IPS-11a (cell line): ENCODE results near the gene TBC1D22A.

Experiments used
- H3K4me3 ChIP-seq: one replicate; pipeline ENCODE4 v1.5.1; 2013; ENCODE audit warnings: low read depth, low read length, control low read depth

TBC1D22A gene

DNA sequence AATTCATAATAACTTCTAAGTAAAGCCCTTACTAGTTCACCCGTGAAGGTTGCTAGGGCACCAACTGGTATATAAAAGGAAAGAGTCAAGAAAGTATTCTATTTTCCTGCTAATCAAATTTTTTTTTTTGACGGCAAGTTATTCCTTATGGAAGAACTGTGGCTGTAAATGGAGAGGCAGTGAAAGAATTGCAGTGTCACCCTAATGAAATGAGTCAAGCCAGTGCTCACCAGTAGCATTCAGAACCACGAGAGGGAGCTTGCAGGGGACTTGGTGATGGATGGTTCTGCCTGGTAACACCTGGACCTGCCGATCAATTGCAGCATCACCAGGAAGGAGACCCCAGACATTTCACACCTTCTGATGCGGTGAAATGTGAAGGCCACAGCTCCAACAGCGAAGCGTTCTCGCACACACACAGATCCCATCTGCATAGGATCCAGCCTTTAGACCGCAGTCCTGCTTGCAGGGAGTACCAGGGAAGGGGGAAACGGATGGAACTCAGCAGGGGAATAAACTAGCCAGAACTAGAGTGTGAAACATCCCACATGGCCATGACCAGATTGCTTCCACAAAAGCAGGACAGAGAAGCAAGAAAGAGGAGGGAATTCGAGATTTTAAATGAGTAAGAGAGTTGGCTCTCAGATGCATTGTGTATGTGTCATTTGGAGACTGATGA lies 326.2 kb downstream of the TBC1D22A start:
- no peak overlapping the region for H3K4me3 ChIP-seq

DNA sequence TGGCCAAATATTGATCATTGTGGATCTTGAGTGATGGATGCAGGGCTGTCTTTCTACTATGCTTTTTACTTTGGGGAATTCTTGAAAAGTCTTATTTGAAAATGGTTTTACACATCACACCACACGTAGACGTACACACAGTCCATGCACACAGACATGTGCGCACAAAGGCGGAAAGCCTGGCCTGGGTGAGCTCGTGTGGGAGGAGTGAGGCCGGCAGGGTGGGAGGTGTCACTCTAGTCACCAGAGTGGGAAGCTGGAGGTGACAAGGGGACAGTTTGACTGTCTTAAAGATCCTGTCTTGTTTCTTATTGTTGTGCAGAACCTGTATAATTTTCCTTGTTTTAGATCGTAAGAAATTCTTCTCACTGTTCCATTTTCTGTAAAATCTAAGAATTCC lies 326.9 kb downstream of the TBC1D22A start:
- H3K4me3 ChIP-seq: no peak overlapping the region

DNA sequence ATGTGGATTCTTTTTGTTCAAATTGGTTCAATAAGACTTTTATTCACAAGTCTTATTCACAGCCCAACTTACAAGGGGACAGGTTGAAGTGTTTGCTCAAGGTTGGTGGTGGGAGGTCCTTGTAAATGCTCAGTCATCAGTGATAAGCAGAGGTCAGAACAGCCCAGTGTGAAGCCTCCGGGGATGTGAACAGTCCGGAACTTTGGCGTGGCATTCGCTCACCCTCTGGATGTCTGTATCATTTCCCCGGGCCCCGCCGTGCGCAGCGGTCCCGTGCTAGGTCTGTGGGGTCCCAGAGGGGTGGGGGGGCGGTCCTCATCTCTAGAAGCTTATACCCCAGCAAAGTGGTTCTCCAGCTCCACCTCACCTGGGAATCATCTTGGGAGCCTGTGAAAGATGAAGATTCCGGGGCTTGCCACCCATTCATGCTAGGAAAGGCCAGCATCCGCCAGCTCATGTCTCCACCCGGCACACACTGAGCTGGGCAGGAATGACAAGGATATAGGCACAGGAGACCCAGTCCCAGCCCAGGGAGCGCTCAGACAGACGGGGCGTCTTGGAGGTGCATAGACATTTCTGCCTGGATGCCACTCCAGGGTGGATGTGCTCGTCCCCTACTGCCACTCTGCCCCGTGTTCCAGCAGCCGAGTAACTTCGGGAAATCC lies 327.5 kb downstream of the TBC1D22A start:
- H3K4me3 ChIP-seq: no peak overlapping the region

GRCh38 chr22:47090591-47091245 lies 328.3 kb downstream of the TBC1D22A start:
- peak overlapping the region; percentile 25 for H3K4me3 ChIP-seq

- no peak overlapping the region for H3K4me3 ChIP-seq
These were observed 328.8 kb downstream of the TBC1D22A start for GRCh38 chr22:47091246-47091651.

DNA sequence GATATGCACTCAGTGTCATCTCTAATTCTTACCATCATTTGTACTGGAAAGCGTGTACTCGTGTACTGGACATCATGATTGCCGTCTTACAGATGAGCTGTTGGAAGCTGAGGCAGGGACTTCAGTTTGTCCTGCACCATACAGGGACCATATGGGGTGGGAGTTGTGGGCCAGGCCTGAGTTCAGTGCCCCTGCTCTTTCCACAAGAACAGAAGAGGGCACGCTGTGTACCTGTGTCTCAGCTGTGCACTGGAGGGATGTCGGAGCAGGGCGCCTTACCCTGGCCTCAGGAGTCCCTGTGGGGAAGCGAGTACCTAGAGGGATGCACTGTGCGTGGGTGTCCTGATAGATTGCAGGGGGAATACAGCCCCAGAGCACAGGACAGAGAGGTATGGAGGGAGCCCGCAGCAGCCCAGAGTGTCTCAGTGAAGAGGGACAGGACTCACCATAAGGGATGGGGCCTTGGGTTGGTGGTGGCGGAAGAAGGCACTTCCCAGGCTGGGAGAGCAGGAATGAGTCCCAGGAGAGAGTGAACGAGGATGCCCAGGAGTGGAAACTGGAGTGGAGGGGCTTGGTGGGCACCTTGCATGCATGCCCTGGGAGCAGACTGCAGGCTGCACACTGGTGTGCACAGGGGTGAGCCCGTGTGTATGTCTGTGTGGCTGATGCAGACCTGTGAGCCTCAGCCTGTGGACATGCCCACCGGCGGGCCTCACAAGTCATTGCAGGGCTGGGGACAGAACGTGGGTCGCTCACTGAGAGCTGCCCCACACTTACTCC lies 329.7 kb downstream of the TBC1D22A start:
- no peak overlapping the region for H3K4me3 ChIP-seq

DNA sequence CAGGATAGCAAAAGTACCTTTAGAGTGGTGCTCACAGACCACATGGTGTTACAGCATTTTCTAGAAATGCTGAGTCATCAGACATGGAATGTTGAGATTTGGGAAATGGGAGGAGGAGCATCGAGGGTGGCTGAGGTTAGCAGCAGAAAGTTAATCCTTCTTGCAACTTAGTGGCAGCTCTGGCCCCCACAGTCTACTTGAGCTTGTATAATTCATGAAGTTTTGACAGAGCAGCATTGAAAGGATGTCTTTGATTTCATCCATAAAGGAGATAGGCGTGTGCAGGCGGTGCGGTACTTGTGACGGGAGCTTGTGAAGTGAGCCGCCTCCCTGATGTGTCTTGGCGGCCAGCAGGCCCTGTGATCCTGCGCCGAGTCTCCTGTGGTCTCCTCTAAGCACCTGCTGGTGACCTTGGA lies 330.5 kb downstream of the TBC1D22A start:
- H3K4me3 ChIP-seq: no peak overlapping the region

DNA sequence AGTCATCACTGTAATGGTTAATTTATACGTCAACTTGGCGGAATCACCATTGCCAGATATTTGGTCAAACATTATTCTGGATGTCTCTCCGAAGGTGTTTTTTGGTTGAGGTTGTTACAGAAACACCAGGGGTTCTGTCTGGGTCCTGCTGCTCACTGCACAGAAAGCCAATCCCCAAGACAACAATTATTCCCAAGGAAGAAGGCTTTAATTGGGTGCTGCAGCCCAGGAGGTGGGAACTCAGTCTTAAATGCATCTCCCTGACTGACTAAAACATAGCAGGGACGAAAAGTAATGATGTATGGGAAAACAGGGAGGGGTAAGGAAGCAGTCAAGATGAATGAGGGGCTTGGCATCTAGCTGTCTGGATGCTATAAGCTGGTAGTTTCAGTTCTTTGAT lies 331.3 kb downstream of the TBC1D22A start:
- H3K4me3 ChIP-seq: no peak overlapping the region

DNA sequence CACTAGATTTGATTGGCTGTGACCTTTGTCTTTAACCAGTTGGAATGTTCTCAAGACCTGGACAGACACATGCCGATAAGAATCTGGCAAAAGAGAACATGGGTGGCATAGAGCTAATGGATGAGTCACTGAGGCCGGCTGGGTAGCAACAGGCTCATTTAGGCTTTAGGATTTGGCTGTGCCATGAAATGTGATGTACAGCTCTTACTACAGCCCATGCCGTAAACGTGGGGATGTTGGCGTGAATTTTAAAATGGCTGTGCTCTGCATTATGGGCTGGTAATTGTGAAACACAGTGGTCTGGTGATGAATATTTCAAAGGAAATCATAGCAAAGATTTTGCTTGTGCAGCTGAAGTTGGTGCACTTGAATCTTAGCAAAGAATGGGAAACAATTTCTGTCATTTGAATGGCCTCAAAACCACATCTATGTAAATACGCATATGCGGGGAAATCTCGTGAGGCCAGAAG lies 332.4 kb downstream of the TBC1D22A start:
- no peak overlapping the region for H3K4me3 ChIP-seq

DNA sequence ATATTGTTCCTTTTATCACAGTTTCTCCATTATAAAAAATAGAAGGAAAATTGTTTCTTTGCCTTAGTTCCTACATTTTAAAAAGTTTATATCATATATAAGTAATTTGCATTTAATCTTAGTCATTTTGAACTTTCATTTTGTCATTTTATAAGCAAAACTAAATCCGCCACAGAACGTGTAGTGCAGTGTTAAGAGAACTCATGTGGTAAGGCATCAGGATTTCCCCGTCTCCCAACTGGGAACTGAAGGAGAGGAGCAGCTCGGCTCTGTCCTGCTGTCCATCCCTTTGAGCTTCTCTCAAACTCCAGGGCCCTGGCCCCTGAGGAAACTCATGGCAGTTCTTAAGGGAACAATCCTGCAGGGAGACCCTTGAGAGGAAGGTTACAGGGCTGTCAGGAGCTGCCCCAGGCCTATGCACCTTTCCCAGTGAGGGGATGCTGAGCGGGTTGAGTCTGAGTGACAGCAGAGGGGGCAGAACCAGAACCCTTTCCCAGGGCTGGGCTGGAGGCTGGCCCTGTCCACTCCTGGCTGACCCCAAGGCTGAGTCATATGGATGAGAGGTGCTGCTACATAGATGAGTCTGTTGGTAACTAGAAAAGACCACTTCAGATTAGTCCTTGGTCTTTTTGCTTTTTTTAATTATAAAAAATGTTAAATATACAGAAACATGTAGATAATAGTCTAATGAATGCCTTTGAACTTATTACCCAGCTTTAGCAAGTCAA lies 333.1 kb downstream of the TBC1D22A start:
- no peak overlapping the region for H3K4me3 ChIP-seq

- no peak overlapping the region for H3K4me3 ChIP-seq
These were observed 335.7 kb downstream of the TBC1D22A start for GRCh38 chr22:47098121-47098520.

GRCh38 chr22:47098554-47098953 lies 336.1 kb downstream of the TBC1D22A start:
- H3K4me3 ChIP-seq: no peak overlapping the region

- no peak overlapping the region for H3K4me3 ChIP-seq
These were observed 337.6 kb downstream of the TBC1D22A start for GRCh38 chr22:47100019-47100418.

DNA sequence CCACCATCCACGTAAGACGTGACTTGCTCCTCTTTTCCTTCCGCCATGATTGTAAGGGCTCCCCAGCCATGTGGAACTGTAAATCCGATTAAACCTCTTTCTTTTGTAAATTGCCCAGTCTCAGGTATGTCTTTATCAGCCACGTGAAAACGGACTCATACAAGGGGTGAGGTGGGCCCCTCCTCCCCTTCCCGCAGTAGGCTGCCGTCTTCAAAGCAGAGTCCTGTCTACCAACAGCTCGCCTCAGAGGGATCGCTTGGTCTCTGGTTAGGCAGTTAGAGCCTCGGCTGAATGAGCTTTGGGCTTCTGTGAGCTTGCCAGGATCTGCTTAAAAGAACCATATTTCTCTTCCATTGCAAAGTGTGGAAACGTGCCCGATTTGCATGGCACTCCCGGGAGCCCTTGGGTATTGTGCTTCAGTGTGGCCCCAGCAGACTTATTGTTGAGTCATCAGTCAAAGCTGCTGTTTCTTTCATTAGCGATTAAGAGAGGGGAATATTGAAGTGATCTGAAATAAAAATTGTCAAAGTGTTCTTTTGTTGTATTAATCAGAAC lies 338.3 kb downstream of the TBC1D22A start:
- H3K4me3 ChIP-seq: no peak overlapping the region

- H3K4me3 ChIP-seq: no peak overlapping the region
These were observed 339.0 kb downstream of the TBC1D22A start for GRCh38 chr22:47101321-47101885.

DNA sequence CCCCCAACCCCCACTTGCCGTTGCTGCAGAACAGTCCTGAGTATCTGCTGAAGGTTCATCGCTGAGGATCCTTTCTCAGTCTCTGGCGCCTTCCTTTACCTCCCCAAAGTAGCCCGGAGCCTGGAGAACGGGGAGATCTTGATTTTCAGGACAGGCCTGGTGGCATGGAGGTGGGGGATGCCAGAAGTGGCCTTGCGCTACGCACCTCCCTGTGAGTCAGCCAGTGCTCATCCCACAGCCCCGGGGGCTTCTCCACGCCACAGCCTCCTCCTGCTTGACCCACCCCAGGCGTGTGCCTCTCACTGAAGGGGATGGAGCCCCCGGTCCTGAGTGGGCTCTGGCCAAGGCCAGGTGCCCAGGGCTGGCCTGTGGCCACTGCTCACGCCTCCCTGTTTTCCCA lies 339.6 kb downstream of the TBC1D22A start:
- no peak overlapping the region for H3K4me3 ChIP-seq

GRCh38 chr22:47102648-47103047 lies 340.2 kb downstream of the TBC1D22A start:
- no peak overlapping the region for H3K4me3 ChIP-seq

DNA sequence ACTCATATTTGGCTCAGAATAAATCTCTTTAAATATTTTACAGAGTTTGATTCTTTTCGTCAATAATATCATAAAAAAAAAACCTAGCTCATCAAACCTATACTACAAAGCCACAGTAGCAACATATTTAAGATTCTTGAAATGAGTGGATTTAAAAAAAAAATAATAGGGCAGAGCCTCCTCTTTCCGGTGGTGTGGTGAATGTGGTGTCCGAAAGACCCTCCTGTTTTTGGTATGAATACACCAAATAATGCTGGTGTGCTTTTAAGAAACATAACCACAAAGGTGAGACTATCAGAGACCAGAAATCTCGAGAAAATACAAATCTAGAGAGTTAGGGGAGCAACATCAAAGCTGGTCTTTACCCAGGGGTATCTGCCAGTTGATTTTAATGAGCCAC lies 342.6 kb downstream of the TBC1D22A start:
- no peak overlapping the region for H3K4me3 ChIP-seq

DNA sequence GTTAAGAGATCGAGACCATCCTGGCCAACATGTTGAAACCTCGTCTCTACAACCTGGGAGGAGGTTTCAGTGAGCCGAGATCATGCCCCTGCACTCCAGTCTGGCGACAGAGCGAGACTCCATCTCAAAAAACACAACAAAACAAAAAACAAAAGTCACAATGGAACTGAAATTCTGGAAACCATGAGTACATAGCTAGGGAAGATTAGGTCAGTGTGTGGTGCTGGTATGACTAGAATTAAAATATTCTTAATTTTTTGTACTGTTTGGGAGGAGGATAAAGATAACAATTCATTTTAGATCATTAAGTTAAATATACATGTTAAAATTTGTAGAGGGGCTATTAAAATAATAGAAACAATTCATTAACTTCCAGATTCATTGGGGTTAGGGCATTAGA lies 344.4 kb downstream of the TBC1D22A start:
- H3K4me3 ChIP-seq: no peak overlapping the region

DNA sequence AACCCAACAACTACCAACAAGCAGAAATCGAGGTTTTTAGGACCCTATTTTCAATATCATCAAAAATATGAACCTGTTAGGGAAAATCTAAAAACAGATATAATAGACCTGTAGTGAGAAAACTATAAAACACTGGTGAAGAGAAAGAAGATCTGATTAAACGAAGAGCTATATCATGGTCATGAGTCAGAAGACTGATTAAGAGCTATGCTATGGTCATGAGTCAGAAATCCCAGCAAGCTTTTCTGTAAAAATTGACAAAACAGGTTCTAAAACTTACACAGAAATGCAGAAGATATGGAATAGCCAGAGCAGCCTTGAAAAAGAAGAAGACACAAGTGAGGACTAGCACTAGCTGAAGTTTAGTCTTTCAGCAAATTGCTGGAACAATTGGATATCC lies 345.0 kb downstream of the TBC1D22A start:
- no peak overlapping the region for H3K4me3 ChIP-seq
